H1 (cell line): ENCODE results near the gene RIT2.

Source experiments
- CBX5 ChIP-seq: fragments of 300-800, 300-1000 bp; sonication (generic); IDR thresholded peaks from 2 replicates; pipeline ENCODE4 v1.7.1; 2016; ENCODE audit warnings: antibody characterized with exemption, low read length, low read depth
- CREB1 ChIP-seq: IDR thresholded peaks from 2 replicates; pipeline ENCODE4 v1.6.1; 2012; ENCODE audit warnings: inconsistent platforms
- CTCF ChIP-seq, 3 experiments: IDR thresholded peaks; 1 replicate in 2 of 3; 2 replicates in 1 of 3; pipeline versions ENCODE4 v1.5.1 to v1.6.1; 2011; ENCODE audit warnings: low read length in 3 of 3, mild to moderate bottlenecking in 3 of 3, inconsistent platforms in 2 of 3, low read depth in 1 of 3, moderate library complexity in 1 of 3; ENCODE audit not compliant: insufficient read depth in 1 of 3; ENCODE audit errors: control extremely low read depth in 1 of 3
- JUND ChIP-seq: IDR thresholded peaks from 2 replicates; pipeline ENCODE4 v1.6.1; 2011; ENCODE audit warnings: mild to moderate bottlenecking, improper control_type of control experiment, low read length
- POLR2AphosphoS5 ChIP-seq: IDR thresholded peaks from 2 replicates; pipeline ENCODE4 v1.6.1; 2011; ENCODE audit warnings: low read depth, low read length
- RAD21 ChIP-seq, 2 experiments: IDR thresholded peaks in 1 of 2; conservative IDR thresholded peaks in 1 of 2; 2 replicates each; pipeline ENCODE4 v1.6.1; 2011; ENCODE audit warnings: low read depth in 2 of 2, low read length in 2 of 2, improper control_type of control experiment in 1 of 2, inconsistent platforms in 1 of 2, mild to moderate bottlenecking in 1 of 2, moderate library complexity in 1 of 2
- SIN3A ChIP-seq, 2 experiments: IDR thresholded peaks in 1 of 2; conservative IDR thresholded peaks in 1 of 2; 2 replicates each; pipeline ENCODE4 v1.6.1; 2011 to 2012; ENCODE audit warnings: low read length in 2 of 2, improper control_type of control experiment in 1 of 2, low read depth in 1 of 2, mild to moderate bottlenecking in 1 of 2
- SRF ChIP-seq: IDR thresholded peaks from 2 replicates; pipeline ENCODE4 v1.6.1; 2011; ENCODE audit warnings: mild to moderate bottlenecking, low read depth, low read length, moderate library complexity

- TF ChIP-seq CTCF (IDR thresholded peaks at IDR 0.05; ENCODE audit: control extremely low read depth in 1 of 3, insufficient read depth in 1 of 3, low read depth in 1 of 3, low read length in 3 of 3), result no peak
- TF ChIP-seq CREB1, result no peak
- no peak for TF ChIP-seq POLR2AphosphoS5
- no peak for TF ChIP-seq SIN3A (conservative IDR thresholded peaks at IDR 0.05 in 1 of 2, IDR thresholded peaks at IDR 0.05 in 1 of 2; ENCODE audit: low read depth in 1 of 2, low read length in 2 of 2)
- TF ChIP-seq SRF, result no peak
- no peak for TF ChIP-seq JUND
- TF ChIP-seq CBX5, result no peak
- TF ChIP-seq RAD21 (IDR thresholded peaks at IDR 0.05 in 1 of 2, conservative IDR thresholded peaks at IDR 0.05 in 1 of 2; ENCODE audit: low read depth in 2 of 2, low read length in 2 of 2), result no peak
Measured at GRCh38 chr18:42824178-42824577, 291.3 kb downstream of the RIT2 start.
